SH-SY5Y (cell line): ENCODE measurements around the gene CDK14.

Experiments
- GATA2 ChIP-seq: IDR thresholded peaks from 2 replicates; pipeline ENCODE4 v1.6.1; 2011; ENCODE audit warnings: mild to moderate bottlenecking, low read depth, low read length
- GATA3 ChIP-seq: IDR thresholded peaks from 2 replicates; pipeline ENCODE4 v1.6.1; 2011; ENCODE audit warnings: low read depth, mild to moderate bottlenecking, low read length, moderate library complexity

DNA sequence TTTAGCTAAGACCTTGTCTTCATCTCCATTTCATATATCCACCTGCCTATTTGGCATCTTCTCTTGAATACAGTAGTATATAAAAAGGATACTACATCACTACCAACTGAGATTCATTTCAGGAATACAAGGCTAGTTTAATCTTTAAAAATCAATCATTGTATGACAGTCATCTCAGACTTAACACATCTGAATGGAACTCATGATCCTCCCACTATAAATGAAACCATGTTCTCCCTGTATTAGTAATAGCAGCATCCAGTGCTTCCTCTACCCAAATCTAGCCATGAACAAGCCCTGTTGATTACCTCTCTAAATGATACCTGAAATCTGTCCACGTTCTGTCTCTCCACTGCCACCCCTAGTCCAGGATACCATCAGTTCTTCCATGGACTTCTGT lies 196.2 kb downstream of the CDK14 start:
- TF ChIP-seq GATA3, result no peak
- no peak for TF ChIP-seq GATA2
